Measurements from ENCODE around the gene AADAT. TPM values are rescaled to one million over a fixed set of nuclear protein-coding genes. Genes with fewer than 3 reads are reported as not detected.

Gene AADAT
- total and polyA plus RNA-seq, 2 of the 8 experiments (the other 6 are each of a cell fraction or from before 2014, with no cell fraction given): 6.1 to 7.7 TPM

DNA sequence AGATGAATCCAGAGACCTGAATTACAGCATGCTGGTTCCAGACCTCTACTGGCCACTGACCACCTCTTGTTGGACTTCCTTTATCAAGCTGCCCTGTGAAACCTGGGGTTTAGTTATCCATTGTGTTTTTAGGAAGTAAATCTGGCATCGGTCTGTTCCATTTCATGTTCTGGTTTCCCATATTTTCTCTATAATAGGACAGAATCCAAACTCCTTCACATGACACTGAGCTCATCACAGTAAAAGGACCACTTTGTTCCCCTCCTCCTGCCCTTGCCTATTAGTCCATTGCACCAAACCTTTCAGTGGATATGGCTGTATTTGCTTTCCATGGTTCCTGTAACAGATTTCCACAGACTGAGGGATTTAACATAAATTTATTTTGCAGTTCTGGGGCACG is 67.5 kb downstream of the AADAT start:
- H3K9me3 ChIP-seq (ENCODE audit: insufficient read depth in 2 of 2, low read depth in 1 of 2, low read length in 1 of 2): no peaks in the 10 kb centered on the region
- no peak overlapping the region for H3K56ac ChIP-seq (replicated peaks; ENCODE audit: insufficient read length, low read depth, low read length)
- H3K14ac ChIP-seq (ENCODE audit: insufficient read length): no peak overlapping the region
- H3K36me3 ChIP-seq (ENCODE audit: control insufficient read depth in 2 of 4, insufficient read depth in 4 of 4, low read length in 3 of 4): no peaks in the 10 kb centered on the region
- no peak overlapping the region for H3K27ac ChIP-seq (ENCODE audit: low read depth, low read length)
- no peak overlapping the region for H2BK20ac ChIP-seq (ENCODE audit: low read length)
- H3K79me2 ChIP-seq (ENCODE audit: control insufficient read depth in 1 of 2, insufficient read depth in 2 of 2, low read length in 2 of 2): no peaks in the 10 kb centered on the region
- H3K4ac ChIP-seq (replicated peaks; ENCODE audit: insufficient read length, low read depth, low read length): no peak overlapping the region
- H4K20me1 ChIP-seq (replicated peaks in 1 of 2; ENCODE audit: control insufficient read depth in 1 of 2, insufficient read depth in 2 of 2, low read length in 2 of 2): no peaks in the 10 kb centered on the region
- no peak overlapping the region for H2BK12ac ChIP-seq (ENCODE audit: low read depth, low read length)
- H3K27me3 ChIP-seq (replicated peaks in 1 of 4; ENCODE audit: control insufficient read depth in 3 of 4, extremely low read depth in 1 of 4, insufficient read depth in 3 of 4, low read length in 3 of 4): peaks cover 0 to 14% (median 7%) of the 10 kb centered on the region in 4 experiments; a peak in 5 of 7 replicates
- H3K23ac ChIP-seq (ENCODE audit: insufficient read length): no peak overlapping the region
- H2BK120ac ChIP-seq (replicated peaks; ENCODE audit: low read depth, low read length): no peak overlapping the region
- no peak overlapping the region for H4K5ac ChIP-seq (ENCODE audit: insufficient read length, low read depth, low read length)
- no peak for DNase-seq (ENCODE audit: low read depth in 1 of 2, low spot score in 2 of 2)
- no peak overlapping the region for H2AFZ ChIP-seq (ENCODE audit: low read length)
- H3K4me2 ChIP-seq (ENCODE audit: insufficient read depth in 1 of 2, low read depth in 2 of 2, low read length in 2 of 2): no peak overlapping the region
- H3K4me1 ChIP-seq (replicated peaks in 1 of 4; ENCODE audit: control insufficient read depth in 3 of 4, insufficient read depth in 4 of 4, low read length in 3 of 4): peaks cover 0 to 2% (median 0%) of the 10 kb centered on the region in 4 experiments; a peak in 1 of 7 replicates
- no peak overlapping the region for H4K91ac ChIP-seq (replicated peaks; ENCODE audit: insufficient read length, low read length)
- no peak overlapping the region for H4K8ac ChIP-seq (ENCODE audit: extremely low read depth, insufficient read depth, low read length)
- no peak for FAIRE-seq
- H2BK5ac ChIP-seq (ENCODE audit: low read depth, low read length): no peak overlapping the region
- POLR2A ChIA-PET (ENCODE audit: partially characterized antibody): interaction anchor here (0.9 to 2.2 kb wide), 2 partner anchors 10 to 13 kb away, joined by 3 to 4 read pairs; no protein-coding TSS in a partner anchor
- peaks cover 5% of the 10 kb centered on the region; the same call in 1 of the 2 replicates for H3K23me2 ChIP-seq (ENCODE audit: low read depth, low read length)
- no peak overlapping the region for H3K9ac ChIP-seq (replicated peaks in 1 of 4; ENCODE audit: extremely low read depth in 1 of 4, low read depth in 3 of 4, low read length in 3 of 4)
- CTCF ChIA-PET (ENCODE audit: partially characterized antibody): interaction anchor here (0.7 to 2.0 kb wide), 5 partner anchors 25 to 263 kb away, joined by 3 to 11 read pairs (median 3); no protein-coding TSS in a partner anchor
- WGBS, 2 experiments (ENCODE audit: extremely low coverage in 1 of 2, insufficient coverage in 1 of 2, insufficient read length in 1 of 2, insufficient replicate concordance in 2 of 2, low coverage in 1 of 2, low lambda C conversion rate in 2 of 2, missing lambda C conversion rate in 1 of 2): 92% methylated on average over 2 of the region's 2 CpGs; no CpG with 5 or more reads in 1 of the 2 experiments
- H3K4me3 ChIP-seq (ENCODE audit: extremely low read depth in 1 of 4, insufficient read depth in 2 of 4, low read depth in 3 of 4, low read length in 4 of 4): no peak overlapping the region
- H3K79me1 ChIP-seq (ENCODE audit: low read depth, low read length): no peaks in the 10 kb centered on the region
- H2BK15ac ChIP-seq (ENCODE audit: low read length): no peak overlapping the region
- no peak overlapping the region for H2AK5ac ChIP-seq (ENCODE audit: low read depth, low read length)
- H3K18ac ChIP-seq (ENCODE audit: extremely low read depth, low read length): no peak overlapping the region
- TF ChIP-seq BCL11A (IDR thresholded peaks at IDR 0.05; ENCODE audit: low read depth in 2 of 2, low read length in 2 of 2) (no peak), HDAC2 (IDR thresholded peaks at IDR 0.05; ENCODE audit: borderline replicate concordance in 1 of 2, low read depth in 2 of 2, low read length in 2 of 2) (no peak), TAF7 (optimal IDR thresholded peaks at IDR 0.05; ENCODE audit: borderline replicate concordance, low read depth, low read length) (no peak), SAP30 (IDR thresholded peaks at IDR 0.05; ENCODE audit: insufficient read depth, insufficient replicate concordance, low read length) (no peak), SP4 (IDR thresholded peaks at IDR 0.05; ENCODE audit: low read length) (no peak), NRF1 (IDR thresholded peaks at IDR 0.05; ENCODE audit: low read depth, low read length) (no peak), ZNF274 (IDR thresholded peaks at IDR 0.05; ENCODE audit: borderline replicate concordance, extremely low read depth, low read length) (no peak), CBX8 (IDR thresholded peaks at IDR 0.05; ENCODE audit: borderline replicate concordance, low read depth, low read length) (no peak), KDM4A (IDR thresholded peaks at IDR 0.05; ENCODE audit: low read depth, low read length, severe bottlenecking) (no peak), GABPA (IDR thresholded peaks at IDR 0.05; ENCODE audit: borderline replicate concordance, insufficient read depth, low read length) (no peak), JUND (IDR thresholded peaks at IDR 0.05; ENCODE audit: low read length) (no peak), CREB1 (IDR thresholded peaks at IDR 0.05) (no peak)
- TF ChIP-seq, protein P1, sequence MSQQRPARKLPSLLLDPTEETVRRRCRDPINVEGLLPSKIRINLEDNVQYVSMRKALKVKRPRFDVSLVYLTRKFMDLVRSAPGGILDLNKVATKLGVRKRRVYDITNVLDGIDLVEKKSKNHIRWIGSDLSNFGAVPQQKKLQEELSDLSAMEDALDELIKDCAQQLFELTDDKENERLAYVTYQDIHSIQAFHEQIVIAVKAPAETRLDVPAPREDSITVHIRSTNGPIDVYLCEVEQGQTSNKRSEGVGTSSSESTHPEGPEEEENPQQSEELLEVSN (IDR thresholded peaks at IDR 0.05): no peak

All from H1 (cell line).